CD4-positive, alpha-beta T cell (primary cell): ENCODE data around the gene XG. TPM values are rescaled to one million over a fixed set of nuclear protein-coding genes. Genes with fewer than 3 reads are reported as not detected.

Experiments
- ATAC-seq: fragments of 200-7000 bp; cut with Tn5 transposase; one replicate; pipeline ENCODE4 v1.10.0; 2022; ENCODE audit warnings: mild to moderate bottlenecking; ENCODE audit not compliant: poor library complexity
- CTCF ChIA-PET: fragments of 350-600 bp; sonication (Branson Sonifier 250); formaldehyde crosslinking; loops from one replicate; lab custom pipeline; 2021; ENCODE audit warnings: antibody characterized with exemption, inconsistent platforms; lab: Charles Lee
- POLR2A ChIA-PET: fragments of 350-600 bp; sonication (Branson Sonifier 250); formaldehyde crosslinking; loops from one replicate; lab custom pipeline; 2021; ENCODE audit warnings: antibody characterized with exemption, inconsistent platforms; lab: Charles Lee
- DNase-seq, 14 experiments: peaks; one replicate each; pipeline ENCODE4 v3.0.0-alpha.2; 2013 to 2020; ENCODE audit warnings: mixed read lengths in 2 of 14
- H3K27ac ChIP-seq, 2 donors: one replicate each; pipeline versions ENCODE4 v1.5.1 to v1.7.0; 2013; ENCODE audit warnings: low read length in 2 of 2, low read depth in 1 of 2, mild to moderate bottlenecking in 1 of 2
- H3K27me3 ChIP-seq, 2 experiments: 1 replicate in 1 of 2; 2 replicates in 1 of 2; pipeline versions ENCODE4 v1.6.1 to v1.7.0; 2013; ENCODE audit warnings: low read length in 2 of 2, control low read depth in 1 of 2, mild to moderate bottlenecking in 1 of 2, moderate library complexity in 1 of 2; ENCODE audit not compliant: insufficient read depth in 2 of 2, control insufficient read depth in 1 of 2
- H3K36me3 ChIP-seq: one replicate; pipeline ENCODE4 v1.6.1; 2013; ENCODE audit warnings: low read length, control low read depth; ENCODE audit not compliant: insufficient read depth
- H3K4me1 ChIP-seq: one replicate; pipeline ENCODE4 v1.6.1; 2013; ENCODE audit warnings: low read length, control low read depth; ENCODE audit not compliant: insufficient read depth
- H3K4me3 ChIP-seq: one replicate; pipeline ENCODE4 v1.5.1; 2013; ENCODE audit warnings: mild to moderate bottlenecking, low read length, moderate library complexity
- H3K9me3 ChIP-seq, 2 experiments: 1 replicate in 1 of 2; 2 replicates in 1 of 2; pipeline versions ENCODE4 v1.6.1 to v1.7.0; 2013; ENCODE audit warnings: low read length in 2 of 2, mild to moderate bottlenecking in 2 of 2, control low read depth in 1 of 2, moderate library complexity in 1 of 2; ENCODE audit not compliant: control insufficient read depth in 1 of 2, insufficient read depth in 1 of 2
- H3K27ac Mint-ChIP-seq: one replicate; pipeline ENCODE4 v1.8.0; 2020; ENCODE audit warnings: mixed read lengths
- H3K27me3 Mint-ChIP-seq: one replicate; pipeline ENCODE4 v1.8.0; 2021; ENCODE audit warnings: mixed read lengths
- H3K36me3 Mint-ChIP-seq: one replicate; pipeline ENCODE4 v1.8.0; 2021; ENCODE audit warnings: low read depth, mixed read lengths
- H3K4me1 Mint-ChIP-seq: one replicate; pipeline ENCODE4 v1.8.0; 2021; ENCODE audit warnings: low read depth, mixed read lengths
- H3K4me3 Mint-ChIP-seq: one replicate; pipeline ENCODE4 v1.8.0; 2020; ENCODE audit warnings: mild to moderate bottlenecking, mixed read lengths
- H3K9me3 Mint-ChIP-seq: one replicate; pipeline ENCODE4 v1.8.0; 2020; ENCODE audit warnings: mixed read lengths
- CTCF ChIP-seq: fragments of 200-600 bp; IDR thresholded peaks from one replicate; pipeline ENCODE4 v1.8.0; 2022; ENCODE audit warnings: antibody characterized with exemption, mild to moderate bottlenecking
- intact Hi-C, 2 experiments: fragments of 100-400 bp; cut with DNase I in 1 of 2; cut with micrococcal nuclease in 1 of 2; formaldehyde crosslinking; loops; one replicate each; pipeline versions ENCODE4 v1.15.1 to v1.9.0; 2023 to 2025; cut with DNase I, micrococcal nuclease
- total RNA-seq, 174 experiments: library from RNA in 2 of 174; stranded (reverse) in 2 of 174; gene quantifications; one replicate each; pipeline ENCODE4 v1.2.3 and lab custom pipeline; 2021 to 2026

The XG gene
- total RNA-seq, 2 experiments from 2014 or later = not detected

GRCh38 chrX:2824886-2825285, 73.0 kb downstream of the XG start:
- Mint-ChIP-seq H3K4me1 (peaks cover 7% of the 10 kb centered on the region), H3K27ac (no peak overlapping the region), H3K4me3 (no peak overlapping the region), H3K36me3 (no peaks in the 10 kb centered on the region), H3K9me3 (no peaks in the 10 kb centered on the region), H3K27me3 (peaks cover 5% of the 10 kb centered on the region)
- H3K9me3 ChIP-seq = no peaks in the 10 kb centered on the region
- H3K27me3 ChIP-seq = peaks cover 5 to 17% of the 10 kb centered on the region in 2 experiments
- no peak overlapping the region for H3K4me3 ChIP-seq
- intact Hi-C loops = no loop called here
- no peaks in the 10 kb centered on the region for H3K36me3 ChIP-seq
- no peak for DNase-seq
- ChIA-PET POLR2A (no interaction called here), CTCF (no interaction called here)
- H3K4me1 ChIP-seq = peaks cover 4% of the 10 kb centered on the region
- no peak overlapping the region for H3K27ac ChIP-seq
- TF ChIP-seq CTCF = no peak
- no peak for ATAC-seq

GRCh38 chrX:2828344-2828958, 76.6 kb downstream of the XG start, which contains the start of gene GYG2:
Gene GYG2 (plus strand): TSS chrX:2828930. CDS start chrX:2830189, 1,259 bp downstream.
- TF ChIP-seq CTCF = no peak
- POLR2A ChIA-PET = no interaction called here
- Mint-ChIP-seq H3K27me3 (peaks cover 22% of the 10 kb centered on the region), H3K27ac (no peak within 1 kb of the TSS), H3K36me3 (no peaks in the 10 kb centered on the region), H3K4me1 (no peaks in the 10 kb centered on the region), H3K9me3 (no peaks in the 10 kb centered on the region), H3K4me3 (no peak within 1 kb of the TSS)
- peaks cover 4% of the 10 kb centered on the region for H3K4me1 ChIP-seq
- ATAC-seq (no peak), DNase-seq (no peak)
- CTCF ChIA-PET = no interaction called here
- peaks cover 7 to 25% of the 10 kb centered on the region in 2 experiments for H3K27me3 ChIP-seq
- no peaks in the 10 kb centered on the region for H3K36me3 ChIP-seq
- no peaks in the 10 kb centered on the region for H3K9me3 ChIP-seq
- intact Hi-C loops = no loop called here
- no peak within 1 kb of the TSS for H3K27ac ChIP-seq
- no peak within 1 kb of the TSS for H3K4me3 ChIP-seq

- intact Hi-C loops = no loop called here
- H3K4me1 ChIP-seq = peaks cover 4% of the 10 kb centered on the region
- H3K27me3 ChIP-seq = peaks cover 7 to 25% of the 10 kb centered on the region in 2 experiments
- no peak overlapping the region for H3K27ac ChIP-seq
- POLR2A ChIA-PET = no interaction called here
- H3K36me3 ChIP-seq = no peaks in the 10 kb centered on the region
- H3K4me1 Mint-ChIP-seq = no peaks in the 10 kb centered on the region
- CTCF ChIA-PET = no interaction called here
- no peaks in the 10 kb centered on the region for H3K9me3 ChIP-seq
- peaks cover 23% of the 10 kb centered on the region for H3K27me3 Mint-ChIP-seq
- H3K36me3 Mint-ChIP-seq = no peaks in the 10 kb centered on the region
- H3K4me3 Mint-ChIP-seq = no peak overlapping the region
- DNase-seq = no peak
- no peak overlapping the region for H3K27ac Mint-ChIP-seq
- no peak overlapping the region for H3K4me3 ChIP-seq
- ATAC-seq = no peak
- H3K9me3 Mint-ChIP-seq = no peaks in the 10 kb centered on the region
- TF ChIP-seq CTCF = no peak
Measured at GRCh38 chrX:2828959-2829411, 77.1 kb downstream of the XG start.
